Endothelial cell of umbilical vein (primary cell): ENCODE results near the gene CDK6.

Experiments used
- EZH2 ChIP-seq: IDR thresholded peaks from 2 replicates; pipeline ENCODE4 v1.6.1; 2012; ENCODE audit warnings: borderline replicate concordance, low read depth, mild to moderate bottlenecking, moderate library complexity, low read length, inconsistent platforms; ENCODE audit not compliant: severe bottlenecking
- JUN ChIP-seq: IDR thresholded peaks from 2 replicates; pipeline ENCODE4 v1.6.1; 2011; ENCODE audit warnings: borderline replicate concordance, low read depth; ENCODE audit not compliant: insufficient read length, insufficient read depth
- POLR2A ChIP-seq: IDR thresholded peaks from 2 replicates; pipeline ENCODE4 v1.6.1; 2012; ENCODE audit warnings: low read depth, mild to moderate bottlenecking, control low read depth, low read length
- POLR2AphosphoS5 ChIP-seq: IDR thresholded peaks from 2 replicates; pipeline ENCODE4 v1.6.1; 2012; ENCODE audit warnings: low read depth, mild to moderate bottlenecking, control low read depth, low read length, moderate library complexity; ENCODE audit not compliant: insufficient read depth
- TF ChIP-seq, protein P1 (sequence below), 2 donors: IDR thresholded peaks; 1 replicate in 1 of 2; 2 replicates in 1 of 2; pipeline ENCODE4 v1.5.1; 2011; ENCODE audit warnings: low read length in 2 of 2, mild to moderate bottlenecking in 2 of 2, moderate library complexity in 2 of 2, control low read depth in 1 of 2, inconsistent platforms in 1 of 2, low read depth in 1 of 2; ENCODE audit not compliant: insufficient read depth in 1 of 2; ENCODE audit errors: extremely low read depth in 1 of 2

DNA sequence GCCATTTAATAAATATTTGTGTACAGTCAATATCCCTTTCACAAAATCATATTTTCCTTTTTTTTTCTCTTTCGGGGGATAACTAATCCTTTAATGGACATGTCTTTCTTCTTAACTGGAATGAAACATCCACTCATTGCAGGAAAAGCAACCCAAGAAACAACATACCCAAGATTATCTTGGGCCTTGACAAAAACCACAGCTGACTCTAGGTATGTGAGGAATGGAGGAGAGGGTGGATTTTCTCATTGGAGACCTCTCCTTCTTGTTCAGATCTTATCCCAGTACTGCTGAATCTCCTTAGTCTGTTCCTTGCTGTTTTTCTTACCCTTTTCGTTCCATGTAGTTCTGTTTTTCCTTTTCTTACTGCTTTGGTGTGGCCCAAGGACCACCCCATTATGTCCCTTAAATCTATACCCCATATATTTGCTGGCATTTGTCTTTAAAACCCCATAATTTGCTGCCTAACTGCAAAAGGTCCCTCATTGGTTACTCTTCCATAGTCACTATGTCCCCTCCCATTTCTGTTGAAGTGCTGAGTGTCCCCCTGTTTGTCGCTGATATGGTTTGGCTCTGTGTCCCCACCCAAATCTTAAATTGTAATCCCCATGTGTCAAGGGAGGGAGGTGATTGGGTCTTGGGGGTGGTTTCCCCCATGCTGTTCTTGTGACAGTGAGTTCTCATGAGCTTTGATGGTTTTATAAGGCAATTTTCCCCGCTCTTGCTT lies 6.8 kb upstream of the CDK6 start:
- TF ChIP-seq EZH2 (no peak), POLR2A (no peak), JUN (no peak), POLR2AphosphoS5 (no peak)
- TF ChIP-seq, protein P1, sequence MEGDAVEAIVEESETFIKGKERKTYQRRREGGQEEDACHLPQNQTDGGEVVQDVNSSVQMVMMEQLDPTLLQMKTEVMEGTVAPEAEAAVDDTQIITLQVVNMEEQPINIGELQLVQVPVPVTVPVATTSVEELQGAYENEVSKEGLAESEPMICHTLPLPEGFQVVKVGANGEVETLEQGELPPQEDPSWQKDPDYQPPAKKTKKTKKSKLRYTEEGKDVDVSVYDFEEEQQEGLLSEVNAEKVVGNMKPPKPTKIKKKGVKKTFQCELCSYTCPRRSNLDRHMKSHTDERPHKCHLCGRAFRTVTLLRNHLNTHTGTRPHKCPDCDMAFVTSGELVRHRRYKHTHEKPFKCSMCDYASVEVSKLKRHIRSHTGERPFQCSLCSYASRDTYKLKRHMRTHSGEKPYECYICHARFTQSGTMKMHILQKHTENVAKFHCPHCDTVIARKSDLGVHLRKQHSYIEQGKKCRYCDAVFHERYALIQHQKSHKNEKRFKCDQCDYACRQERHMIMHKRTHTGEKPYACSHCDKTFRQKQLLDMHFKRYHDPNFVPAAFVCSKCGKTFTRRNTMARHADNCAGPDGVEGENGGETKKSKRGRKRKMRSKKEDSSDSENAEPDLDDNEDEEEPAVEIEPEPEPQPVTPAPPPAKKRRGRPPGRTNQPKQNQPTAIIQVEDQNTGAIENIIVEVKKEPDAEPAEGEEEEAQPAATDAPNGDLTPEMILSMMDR (IDR thresholded peaks at IDR 0.05; ENCODE audit: extremely low read depth in 1 of 2, insufficient read depth in 1 of 2, low read depth in 1 of 2, low read length in 2 of 2): no peak
